ENCODE data around the gene ELMOD3.

Gene ELMOD3

GRCh38 chr2:85367180-85367579 lies 12.6 kb downstream of the ELMOD3 start:
- no peak overlapping the region for H3K4me3 ChIP-seq (ENCODE audit: low read length)
- TF ChIP-seq, protein P1, sequence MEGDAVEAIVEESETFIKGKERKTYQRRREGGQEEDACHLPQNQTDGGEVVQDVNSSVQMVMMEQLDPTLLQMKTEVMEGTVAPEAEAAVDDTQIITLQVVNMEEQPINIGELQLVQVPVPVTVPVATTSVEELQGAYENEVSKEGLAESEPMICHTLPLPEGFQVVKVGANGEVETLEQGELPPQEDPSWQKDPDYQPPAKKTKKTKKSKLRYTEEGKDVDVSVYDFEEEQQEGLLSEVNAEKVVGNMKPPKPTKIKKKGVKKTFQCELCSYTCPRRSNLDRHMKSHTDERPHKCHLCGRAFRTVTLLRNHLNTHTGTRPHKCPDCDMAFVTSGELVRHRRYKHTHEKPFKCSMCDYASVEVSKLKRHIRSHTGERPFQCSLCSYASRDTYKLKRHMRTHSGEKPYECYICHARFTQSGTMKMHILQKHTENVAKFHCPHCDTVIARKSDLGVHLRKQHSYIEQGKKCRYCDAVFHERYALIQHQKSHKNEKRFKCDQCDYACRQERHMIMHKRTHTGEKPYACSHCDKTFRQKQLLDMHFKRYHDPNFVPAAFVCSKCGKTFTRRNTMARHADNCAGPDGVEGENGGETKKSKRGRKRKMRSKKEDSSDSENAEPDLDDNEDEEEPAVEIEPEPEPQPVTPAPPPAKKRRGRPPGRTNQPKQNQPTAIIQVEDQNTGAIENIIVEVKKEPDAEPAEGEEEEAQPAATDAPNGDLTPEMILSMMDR (conservative IDR thresholded peaks at IDR 0.05; ENCODE audit: low read length) = no peak
- no peak for DNase-seq (ENCODE audit: low read depth)

- no peak for DNase-seq (ENCODE audit: low read depth)
- H3K4me3 ChIP-seq (ENCODE audit: low read length) = no peak overlapping the region
- TF ChIP-seq, protein P1 (conservative IDR thresholded peaks at IDR 0.05; ENCODE audit: low read length) = no peak
Observed at GRCh38 chr2:85368921-85369320, 14.4 kb downstream of the ELMOD3 start.

- TF ChIP-seq, protein P1 (conservative IDR thresholded peaks at IDR 0.05; ENCODE audit: low read length) = no peak
- no peak for DNase-seq (ENCODE audit: low read depth)
- no peak overlapping the region for H3K4me3 ChIP-seq (ENCODE audit: low read length)
Observed at GRCh38 chr2:85369500-85369899, 14.9 kb downstream of the ELMOD3 start.

- no peak overlapping the region for H3K4me3 ChIP-seq (ENCODE audit: low read length)
- no peak for DNase-seq (ENCODE audit: low read depth)
- TF ChIP-seq, protein P1 (conservative IDR thresholded peaks at IDR 0.05; ENCODE audit: low read length) = no peak
Observed at GRCh38 chr2:85371045-85371444, 16.5 kb downstream of the ELMOD3 start.

DNA sequence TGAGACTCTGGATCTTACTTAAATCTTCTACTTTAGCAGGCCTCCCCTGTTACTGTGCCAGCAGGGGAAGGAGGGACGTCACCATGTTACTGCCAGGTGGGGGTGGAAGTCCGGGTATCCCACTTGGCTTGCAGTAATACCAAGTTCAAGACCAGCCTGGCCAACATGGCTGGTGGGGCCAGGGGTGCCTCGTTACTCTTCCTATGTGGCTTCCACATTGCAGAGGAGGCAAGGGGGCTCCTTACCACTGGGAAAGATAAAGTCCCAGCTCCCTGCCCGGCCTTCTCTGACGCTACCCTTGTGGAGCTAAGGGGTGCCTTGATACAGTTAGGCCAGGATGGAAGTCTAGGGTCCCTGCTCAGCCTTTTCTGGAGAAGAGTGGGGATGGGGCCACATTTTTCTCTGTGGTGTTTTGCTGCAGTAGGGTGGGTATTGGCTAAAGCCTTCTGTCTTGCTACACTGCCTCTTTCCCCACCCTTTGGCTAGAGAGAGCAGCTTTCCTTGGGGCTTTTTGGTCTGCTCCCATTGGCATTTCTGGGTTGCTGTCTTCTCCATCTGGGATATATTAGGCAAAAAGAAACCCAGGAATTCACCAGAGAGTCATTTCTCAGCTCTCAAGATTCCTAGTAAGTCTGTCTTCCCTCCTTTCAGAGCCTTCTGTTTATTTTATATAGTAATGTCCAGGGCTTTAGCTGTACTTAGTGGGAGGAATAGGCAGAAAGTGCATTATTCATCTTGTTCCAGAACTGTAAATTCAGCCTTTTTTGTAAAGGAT lies 21.9 kb downstream of the ELMOD3 start:
- TF ChIP-seq, protein P1 (conservative IDR thresholded peaks at IDR 0.05; ENCODE audit: low read length) = no peak
- H3K4me3 ChIP-seq (ENCODE audit: low read length) = no peak overlapping the region
- peak; percentile 85 for DNase-seq (ENCODE audit: low read depth)

GRCh38 chr2:85377083-85377482 lies 22.5 kb downstream of the ELMOD3 start:
- no peak overlapping the region for H3K4me3 ChIP-seq (ENCODE audit: low read length)
- TF ChIP-seq, protein P1 (conservative IDR thresholded peaks at IDR 0.05; ENCODE audit: low read length) = no peak
- peak; percentile 28 for DNase-seq (ENCODE audit: low read depth)

- no peak overlapping the region for H3K4me3 ChIP-seq (ENCODE audit: low read length)
- no peak for DNase-seq (ENCODE audit: low read depth)
- TF ChIP-seq, protein P1 (conservative IDR thresholded peaks at IDR 0.05; ENCODE audit: low read length) = no peak
Observed at GRCh38 chr2:85378257-85378656, 23.7 kb downstream of the ELMOD3 start.

Measured in AG10803 (cell line).